ENCODE data around the gene SPACA5.
"Not testable (repeated sequence)": the region's sequence is repeated elsewhere in the genome, so short reads cannot be mapped to it uniquely, and the experiment has no call there.

SPACA5 gene

DNA sequence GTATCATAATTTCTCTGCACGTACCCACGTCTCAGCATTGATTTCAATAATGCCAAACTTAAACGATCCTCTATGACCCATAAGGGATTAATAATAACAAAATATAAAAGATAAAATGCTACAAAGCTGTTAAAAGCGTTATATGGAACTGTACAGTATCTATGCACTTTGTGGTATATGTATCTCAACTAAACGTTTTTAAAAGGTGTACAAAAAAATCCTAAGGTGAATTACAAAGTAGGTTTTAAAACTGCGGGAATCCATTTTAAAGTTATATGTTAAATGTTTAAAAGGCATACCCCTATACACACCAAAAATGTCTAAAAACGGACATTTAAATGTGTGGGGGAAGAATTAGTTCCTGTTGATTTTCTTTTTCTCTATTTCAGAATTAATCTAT lies 3.9 kb upstream of the SPACA5 start:
- Histone ChIP-seq H3K9me3 (ENCODE audit: low read length) (no peaks in the 10 kb centered on the region), H3K27me3 (ENCODE audit: insufficient read depth, low read length) (no peaks in the 10 kb centered on the region), H3K4me1 (ENCODE audit: insufficient read depth, low read length) (no peaks in the 10 kb centered on the region), H2AFZ (ENCODE audit: low read depth, low read length) (no peak overlapping the region), H3K36me3 (ENCODE audit: insufficient read depth, low read length) (peaks cover 7% of the 10 kb centered on the region), H3K4me3 (ENCODE audit: low read length) (peak overlapping the region; percentile 64)

- H3K36me3 ChIP-seq (ENCODE audit: insufficient read depth, low read length) = peaks cover 7% of the 10 kb centered on the region
- no peaks in the 10 kb centered on the region for H3K27me3 ChIP-seq (ENCODE audit: insufficient read depth, low read length)
- H3K4me3 ChIP-seq (ENCODE audit: low read length) = peak overlapping the region; percentile 64
- no peaks in the 10 kb centered on the region for H3K9me3 ChIP-seq (ENCODE audit: low read length)
- no peaks in the 10 kb centered on the region for H3K4me1 ChIP-seq (ENCODE audit: insufficient read depth, low read length)
- H2AFZ ChIP-seq (ENCODE audit: low read depth, low read length) = peak overlapping the region; percentile 27
Observed at GRCh38 chrX:48003367-48003757, 3.4 kb upstream of the SPACA5 start.

GRCh38 chrX:48003758-48004457 lies 2.9 kb upstream of the SPACA5 start, which contains the start of gene ZNF182:
Gene ZNF182, minus strand, starts transcription at chrX:48003989. Its CDS starts 1,380 bp downstream, at chrX:48002609.
- H2AFZ ChIP-seq (ENCODE audit: low read depth, low read length) = peak within 1 kb of the TSS; percentile 27
- no peaks in the 10 kb centered on the region for H3K4me1 ChIP-seq (ENCODE audit: insufficient read depth, low read length)
- H3K9me3 ChIP-seq (ENCODE audit: low read length) = no peaks in the 10 kb centered on the region
- peak within 1 kb of the TSS; percentile 64 for H3K4me3 ChIP-seq (ENCODE audit: low read length)
- H3K36me3 ChIP-seq (ENCODE audit: insufficient read depth, low read length) = peaks cover 7% of the 10 kb centered on the region
- H3K27me3 ChIP-seq (ENCODE audit: insufficient read depth, low read length) = no peaks in the 10 kb centered on the region

DNA sequence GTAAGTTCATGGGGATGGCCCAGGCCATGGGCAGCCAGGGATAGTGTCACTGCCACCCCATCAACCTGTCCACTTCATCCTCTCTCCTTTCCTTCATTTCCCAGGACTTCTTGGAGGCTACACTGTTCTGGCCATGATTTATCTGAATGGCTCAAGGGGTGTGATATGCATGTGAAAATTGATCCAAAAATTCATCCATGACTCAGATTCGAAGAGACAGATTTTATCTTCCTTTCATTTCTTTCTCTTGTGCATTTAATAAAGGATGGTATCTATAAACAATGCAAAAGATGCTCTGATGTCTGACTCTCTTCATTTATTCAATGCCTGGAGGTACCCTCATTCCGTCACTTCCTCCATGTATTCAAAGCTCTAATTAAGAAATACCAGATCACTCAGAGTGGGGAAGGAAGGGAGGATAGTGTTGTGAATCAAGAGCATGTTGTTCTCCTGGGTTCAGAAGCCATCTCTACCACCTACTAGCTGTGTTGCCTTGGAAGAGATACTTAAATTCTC lies 2.7 kb downstream of the SPACA5 start:
- H3K9me3 ChIP-seq (ENCODE audit: low read length); H3K4me3 ChIP-seq (ENCODE audit: low read length); H2AFZ ChIP-seq (ENCODE audit: low read depth, low read length); H3K27me3 ChIP-seq (ENCODE audit: insufficient read depth, low read length); H3K36me3 ChIP-seq (ENCODE audit: insufficient read depth, low read length); H3K4me1 ChIP-seq (ENCODE audit: insufficient read depth, low read length): not testable (repeated sequence)

DNA sequence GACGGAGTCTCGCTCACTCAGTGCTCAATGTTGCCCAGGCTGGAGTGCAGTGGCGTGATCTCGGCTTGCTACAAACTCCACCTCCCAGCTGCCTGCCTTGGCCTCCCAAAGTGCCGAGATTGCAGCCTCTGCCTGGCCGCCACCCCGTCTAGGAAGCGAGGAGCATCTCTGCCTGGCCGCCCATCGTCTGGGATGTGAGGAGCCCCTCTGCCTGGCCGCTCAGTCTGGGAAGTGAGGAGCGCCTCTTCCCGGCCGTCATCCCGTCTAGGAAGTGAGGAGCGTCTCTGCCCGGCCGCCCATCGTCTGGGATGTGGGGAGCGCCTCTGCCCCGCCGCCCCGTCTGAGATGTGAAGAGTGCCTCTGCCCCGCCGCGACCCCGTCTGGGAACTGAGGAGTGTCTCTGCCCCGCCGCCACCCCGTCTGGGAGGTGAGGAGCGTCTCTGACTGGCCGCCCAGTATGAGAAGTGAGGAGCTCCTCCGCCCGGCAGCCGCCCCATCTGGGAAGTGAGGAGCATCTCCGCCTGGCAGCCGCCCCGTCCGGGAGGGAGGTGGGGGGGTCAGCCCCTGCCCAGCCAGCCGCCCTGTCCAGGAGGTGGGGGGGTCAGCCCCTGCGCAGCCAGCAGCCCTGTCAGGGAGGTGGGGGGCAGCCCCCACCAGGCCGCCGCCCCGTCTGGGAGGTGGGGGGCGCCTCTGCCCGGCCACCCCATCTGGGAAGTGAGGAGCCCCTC lies 10.0 kb downstream of the SPACA5 start:
- H3K27me3 ChIP-seq (ENCODE audit: insufficient read depth, low read length); H3K4me3 ChIP-seq (ENCODE audit: low read length); H3K36me3 ChIP-seq (ENCODE audit: insufficient read depth, low read length); H3K4me1 ChIP-seq (ENCODE audit: insufficient read depth, low read length); H2AFZ ChIP-seq (ENCODE audit: low read depth, low read length); H3K9me3 ChIP-seq (ENCODE audit: low read length): not testable (repeated sequence)

- not testable (repeated sequence) for H3K4me3 ChIP-seq (ENCODE audit: low read length); H3K4me1 ChIP-seq (ENCODE audit: insufficient read depth, low read length); H3K27me3 ChIP-seq (ENCODE audit: insufficient read depth, low read length); H3K9me3 ChIP-seq (ENCODE audit: low read length); H2AFZ ChIP-seq (ENCODE audit: low read depth, low read length); H3K36me3 ChIP-seq (ENCODE audit: insufficient read depth, low read length)
Observed at GRCh38 chrX:48019892-48020291, 13.1 kb downstream of the SPACA5 start.

GRCh38 chrX:48020472-48020871 lies 13.7 kb downstream of the SPACA5 start:
- H3K27me3 ChIP-seq (ENCODE audit: insufficient read depth, low read length); H3K4me1 ChIP-seq (ENCODE audit: insufficient read depth, low read length); H3K36me3 ChIP-seq (ENCODE audit: insufficient read depth, low read length); H3K4me3 ChIP-seq (ENCODE audit: low read length); H3K9me3 ChIP-seq (ENCODE audit: low read length): not testable (repeated sequence)
- peak overlapping the region; percentile 92 for H2AFZ ChIP-seq (ENCODE audit: low read depth, low read length)

- Histone ChIP-seq H2AFZ (ENCODE audit: low read depth, low read length) (peak overlapping the region; percentile 92), H3K4me3 (ENCODE audit: low read length) (peak overlapping the region; percentile 96), H3K27me3 (ENCODE audit: insufficient read depth, low read length) (no peaks in the 10 kb centered on the region), H3K36me3 (ENCODE audit: insufficient read depth, low read length) (no peaks in the 10 kb centered on the region), H3K4me1 (ENCODE audit: insufficient read depth, low read length) (no peaks in the 10 kb centered on the region), H3K9me3 (ENCODE audit: low read length) (peaks cover 2% of the 10 kb centered on the region)
Observed at GRCh38 chrX:48021026-48021900, 14.5 kb downstream of the SPACA5 start.

- Histone ChIP-seq H3K27me3 (ENCODE audit: insufficient read depth, low read length) (no peaks in the 10 kb centered on the region), H3K4me3 (ENCODE audit: low read length) (peak overlapping the region; percentile 96), H3K9me3 (ENCODE audit: low read length) (peaks cover 2% of the 10 kb centered on the region), H2AFZ (ENCODE audit: low read depth, low read length) (peak overlapping the region; percentile 92), H3K36me3 (ENCODE audit: insufficient read depth, low read length) (no peaks in the 10 kb centered on the region), H3K4me1 (ENCODE audit: insufficient read depth, low read length) (no peaks in the 10 kb centered on the region)
Observed at GRCh38 chrX:48022100-48022499, 15.3 kb downstream of the SPACA5 start.

GRCh38 chrX:48022738-48023137 lies 15.9 kb downstream of the SPACA5 start:
- H3K27me3 ChIP-seq (ENCODE audit: insufficient read depth, low read length) = no peaks in the 10 kb centered on the region
- H3K36me3 ChIP-seq (ENCODE audit: insufficient read depth, low read length) = no peaks in the 10 kb centered on the region
- H3K4me1 ChIP-seq (ENCODE audit: insufficient read depth, low read length) = no peaks in the 10 kb centered on the region
- no peak overlapping the region for H2AFZ ChIP-seq (ENCODE audit: low read depth, low read length)
- no peak overlapping the region for H3K4me3 ChIP-seq (ENCODE audit: low read length)
- peaks cover 2% of the 10 kb centered on the region for H3K9me3 ChIP-seq (ENCODE audit: low read length)

DNA sequence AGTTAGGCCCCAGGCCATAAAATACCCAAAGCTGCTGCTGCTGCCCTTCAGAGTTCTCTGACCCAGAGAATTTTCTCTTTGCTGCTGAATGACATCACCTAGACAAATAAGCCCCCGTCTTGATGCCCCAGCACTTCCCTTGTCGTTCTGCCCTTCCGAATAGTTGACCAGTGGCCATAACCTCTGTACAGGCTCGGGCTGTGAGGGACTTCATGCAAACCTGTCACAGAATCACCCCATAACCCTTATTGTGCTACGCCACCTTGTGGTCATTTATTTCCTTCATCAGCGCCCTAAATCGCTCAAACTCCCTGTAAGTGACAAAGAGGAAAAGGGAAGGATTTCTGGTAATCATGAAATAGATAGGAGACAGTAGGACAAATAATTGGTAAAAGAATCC lies 18.8 kb downstream of the SPACA5 start:
- no peaks in the 10 kb centered on the region for H3K27me3 ChIP-seq (ENCODE audit: insufficient read depth, low read length)
- peaks cover 2% of the 10 kb centered on the region for H3K9me3 ChIP-seq (ENCODE audit: low read length)
- H3K4me1 ChIP-seq (ENCODE audit: insufficient read depth, low read length) = no peaks in the 10 kb centered on the region
- H3K36me3 ChIP-seq (ENCODE audit: insufficient read depth, low read length) = no peaks in the 10 kb centered on the region
- no peak overlapping the region for H2AFZ ChIP-seq (ENCODE audit: low read depth, low read length)
- H3K4me3 ChIP-seq (ENCODE audit: low read length) = no peak overlapping the region

DNA sequence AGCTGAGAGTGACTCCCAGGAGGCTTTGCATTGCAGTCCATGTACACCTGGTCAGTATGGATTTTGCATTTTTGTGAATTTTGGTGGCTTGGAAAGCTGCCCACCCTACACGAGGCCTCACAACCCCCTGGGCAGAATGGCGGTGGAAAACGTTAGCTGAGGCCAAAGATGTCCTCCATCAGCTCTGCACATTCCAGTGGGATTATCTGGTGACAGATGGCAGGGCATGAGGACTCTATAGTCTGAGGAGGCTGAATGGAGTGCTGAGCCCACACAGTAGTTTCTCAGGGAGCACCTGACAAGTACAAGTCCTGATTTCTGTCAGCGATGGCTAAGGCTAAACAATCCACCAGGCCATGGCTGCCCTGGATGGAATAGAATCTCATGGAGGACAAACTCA lies 20.8 kb downstream of the SPACA5 start:
- H2AFZ ChIP-seq (ENCODE audit: low read depth, low read length); H3K27me3 ChIP-seq (ENCODE audit: insufficient read depth, low read length); H3K36me3 ChIP-seq (ENCODE audit: insufficient read depth, low read length); H3K4me1 ChIP-seq (ENCODE audit: insufficient read depth, low read length); H3K4me3 ChIP-seq (ENCODE audit: low read length); H3K9me3 ChIP-seq (ENCODE audit: low read length): not testable (repeated sequence)

DNA sequence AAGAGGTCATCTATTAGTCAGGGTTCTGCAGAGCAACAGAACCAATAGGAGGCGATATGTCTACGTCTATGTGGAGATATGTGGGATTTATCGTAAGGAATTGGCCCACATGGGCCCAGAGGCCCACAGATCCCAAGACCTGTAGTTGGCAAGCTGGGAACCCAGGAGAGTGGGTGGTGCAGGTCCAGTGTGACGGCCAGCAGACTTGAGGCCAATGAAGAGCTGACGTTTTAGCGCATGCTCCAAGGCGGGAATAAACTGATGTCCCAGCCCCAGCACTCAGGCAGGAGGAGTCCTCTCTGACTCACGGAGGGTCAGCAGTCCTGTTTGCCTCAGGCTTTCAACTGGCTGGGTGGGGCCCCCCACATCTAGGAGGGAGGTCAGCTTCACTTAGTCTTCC lies 21.3 kb downstream of the SPACA5 start:
- H2AFZ ChIP-seq (ENCODE audit: low read depth, low read length) = no peak overlapping the region
- no peak overlapping the region for H3K4me3 ChIP-seq (ENCODE audit: low read length)
- no peaks in the 10 kb centered on the region for H3K9me3 ChIP-seq (ENCODE audit: low read length)
- H3K27me3 ChIP-seq (ENCODE audit: insufficient read depth, low read length) = no peaks in the 10 kb centered on the region
- H3K36me3 ChIP-seq (ENCODE audit: insufficient read depth, low read length) = no peaks in the 10 kb centered on the region
- H3K4me1 ChIP-seq (ENCODE audit: insufficient read depth, low read length) = no peaks in the 10 kb centered on the region
